Measurements from ENCODE around the gene ZDHHC17. TPM values are rescaled to one million over a fixed set of nuclear protein-coding genes. Genes with fewer than 3 reads are reported as not detected.
"Not testable (repeated sequence)": the region's sequence is repeated elsewhere in the genome, so short reads cannot be mapped to it uniquely, and the experiment has no call there.

ZDHHC17 gene
- polyA plus RNA-seq, 1 donor (not counting 4 experiments of a cell fraction or from before 2014, with no cell fraction given): 28.2 TPM

GRCh38 chr12:76720068-76720467 is 43.8 kb upstream of the ZDHHC17 start:
- no peaks in the 10 kb centered on the region for H3K9me1 ChIP-seq (ENCODE audit: control insufficient read depth, extremely low read depth, insufficient read depth, low read length)
- H3K79me2 ChIP-seq (ENCODE audit: control insufficient read depth, insufficient read depth, low read length): no peaks in the 10 kb centered on the region
- no peaks in the 10 kb centered on the region for H3K36me3 ChIP-seq (ENCODE audit: control insufficient read depth in 2 of 2, extremely low read depth in 1 of 2, insufficient read depth in 2 of 2, low read length in 2 of 2)
- no peak overlapping the region for H3K9ac ChIP-seq (ENCODE audit: control insufficient read depth, extremely low read depth, insufficient read depth, low read length)
- peak overlapping the region; percentile 15 for H3K4me2 ChIP-seq (ENCODE audit: control insufficient read depth, extremely low read depth, insufficient read depth, low read depth, low read length)
- TF ChIP-seq EZH2 (IDR thresholded peaks at IDR 0.05; ENCODE audit: low read length): no peak
- no peak for TF ChIP-seq CTCF (optimal IDR thresholded peaks at IDR 0.05 in 1 of 3, IDR thresholded peaks at IDR 0.05 in 1 of 3, conservative IDR thresholded peaks at IDR 0.05 in 1 of 3; ENCODE audit: extremely low read depth in 1 of 3, insufficient read depth in 2 of 3, low read length in 3 of 3)
- FAIRE-seq (peak; percentile 79), DNase-seq (ENCODE audit: low read depth, low spot score) (peak; percentile 19)
- no peaks in the 10 kb centered on the region for H3K27me3 ChIP-seq (ENCODE audit: control insufficient read depth, extremely low read depth, insufficient read depth, low read length)
- no peaks in the 10 kb centered on the region for H3K9me3 ChIP-seq (ENCODE audit: control insufficient read depth, low read depth, low read length)
- no peak overlapping the region for H3K27ac ChIP-seq (ENCODE audit: control insufficient read depth, insufficient read depth, low read length)
- no peak overlapping the region for H3K4me3 ChIP-seq (ENCODE audit: control insufficient read depth in 2 of 3, extremely low read depth in 1 of 3, insufficient read depth in 2 of 3, low read depth in 1 of 3, low read length in 3 of 3)
- dilution Hi-C loops (cut with MboI; ENCODE audit: extremely low pct_ligation_motif_present, low sequenced_read_pairs): no loop called here
- no peaks in the 10 kb centered on the region for H4K20me1 ChIP-seq (ENCODE audit: control insufficient read depth, extremely low read depth, insufficient read depth, low read length)
- peak overlapping the region; percentile 7 for H2AFZ ChIP-seq (ENCODE audit: control insufficient read depth, low read length)
- H3K4me1 ChIP-seq (ENCODE audit: control insufficient read depth, extremely low read depth, insufficient read depth, low read length): peaks cover 13% of the 10 kb centered on the region

- H3K27me3 ChIP-seq (ENCODE audit: control insufficient read depth, extremely low read depth, insufficient read depth, low read length): no peaks in the 10 kb centered on the region
- no peaks in the 10 kb centered on the region for H3K9me3 ChIP-seq (ENCODE audit: control insufficient read depth, low read depth, low read length)
- TF ChIP-seq EZH2 (IDR thresholded peaks at IDR 0.05; ENCODE audit: low read length): no peak
- no peak for TF ChIP-seq CTCF (optimal IDR thresholded peaks at IDR 0.05 in 1 of 3, IDR thresholded peaks at IDR 0.05 in 1 of 3, conservative IDR thresholded peaks at IDR 0.05 in 1 of 3; ENCODE audit: extremely low read depth in 1 of 3, insufficient read depth in 2 of 3, low read length in 3 of 3)
- H2AFZ ChIP-seq (ENCODE audit: control insufficient read depth, low read length): no peak overlapping the region
- H3K36me3 ChIP-seq (ENCODE audit: control insufficient read depth in 2 of 2, extremely low read depth in 1 of 2, insufficient read depth in 2 of 2, low read length in 2 of 2): no peaks in the 10 kb centered on the region
- H3K79me2 ChIP-seq (ENCODE audit: control insufficient read depth, insufficient read depth, low read length): no peaks in the 10 kb centered on the region
- H3K27ac ChIP-seq (ENCODE audit: control insufficient read depth, insufficient read depth, low read length): no peak overlapping the region
- H3K4me1 ChIP-seq (ENCODE audit: control insufficient read depth, extremely low read depth, insufficient read depth, low read length): no peaks in the 10 kb centered on the region
- no peaks in the 10 kb centered on the region for H4K20me1 ChIP-seq (ENCODE audit: control insufficient read depth, extremely low read depth, insufficient read depth, low read length)
- no peak overlapping the region for H3K9ac ChIP-seq (ENCODE audit: control insufficient read depth, extremely low read depth, insufficient read depth, low read length)
- no peak overlapping the region for H3K4me2 ChIP-seq (ENCODE audit: control insufficient read depth, extremely low read depth, insufficient read depth, low read depth, low read length)
- no peaks in the 10 kb centered on the region for H3K9me1 ChIP-seq (ENCODE audit: control insufficient read depth, extremely low read depth, insufficient read depth, low read length)
- DNase-seq (ENCODE audit: low read depth, low spot score): no peak
- H3K4me3 ChIP-seq (ENCODE audit: control insufficient read depth in 2 of 3, extremely low read depth in 1 of 3, insufficient read depth in 2 of 3, low read depth in 1 of 3, low read length in 3 of 3): no peak overlapping the region
- FAIRE-seq: no peak
- dilution Hi-C loops (cut with MboI; ENCODE audit: extremely low pct_ligation_motif_present, low sequenced_read_pairs): no loop called here
Measured at GRCh38 chr12:76726626-76727025, 37.3 kb upstream of the ZDHHC17 start.

GRCh38 chr12:76732188-76732587 is 31.7 kb upstream of the ZDHHC17 start:
- H3K27ac ChIP-seq (ENCODE audit: control insufficient read depth, insufficient read depth, low read length); H3K9me3 ChIP-seq (ENCODE audit: control insufficient read depth, low read depth, low read length); H3K79me2 ChIP-seq (ENCODE audit: control insufficient read depth, insufficient read depth, low read length); H3K4me3 ChIP-seq (ENCODE audit: control insufficient read depth in 2 of 3, extremely low read depth in 1 of 3, insufficient read depth in 2 of 3, low read depth in 1 of 3, low read length in 3 of 3); H3K36me3 ChIP-seq (ENCODE audit: control insufficient read depth in 2 of 2, extremely low read depth in 1 of 2, insufficient read depth in 2 of 2, low read length in 2 of 2); H3K4me2 ChIP-seq (ENCODE audit: control insufficient read depth, extremely low read depth, insufficient read depth, low read depth, low read length); dilution Hi-C loops (cut with MboI; ENCODE audit: extremely low pct_ligation_motif_present, low sequenced_read_pairs); DNase-seq (ENCODE audit: low read depth, low spot score); FAIRE-seq; H3K9me1 ChIP-seq (ENCODE audit: control insufficient read depth, extremely low read depth, insufficient read depth, low read length); H3K4me1 ChIP-seq (ENCODE audit: control insufficient read depth, extremely low read depth, insufficient read depth, low read length); H4K20me1 ChIP-seq (ENCODE audit: control insufficient read depth, extremely low read depth, insufficient read depth, low read length); H3K27me3 ChIP-seq (ENCODE audit: control insufficient read depth, extremely low read depth, insufficient read depth, low read length); H2AFZ ChIP-seq (ENCODE audit: control insufficient read depth, low read length); H3K9ac ChIP-seq (ENCODE audit: control insufficient read depth, extremely low read depth, insufficient read depth, low read length): not testable (repeated sequence)

GRCh38 chr12:76737689-76738088 is 26.2 kb upstream of the ZDHHC17 start:
- H4K20me1 ChIP-seq (ENCODE audit: control insufficient read depth, extremely low read depth, insufficient read depth, low read length); H3K4me1 ChIP-seq (ENCODE audit: control insufficient read depth, extremely low read depth, insufficient read depth, low read length); H3K9me3 ChIP-seq (ENCODE audit: control insufficient read depth, low read depth, low read length); FAIRE-seq; H3K36me3 ChIP-seq (ENCODE audit: control insufficient read depth in 2 of 2, extremely low read depth in 1 of 2, insufficient read depth in 2 of 2, low read length in 2 of 2); H3K27me3 ChIP-seq (ENCODE audit: control insufficient read depth, extremely low read depth, insufficient read depth, low read length); H3K9me1 ChIP-seq (ENCODE audit: control insufficient read depth, extremely low read depth, insufficient read depth, low read length); H3K9ac ChIP-seq (ENCODE audit: control insufficient read depth, extremely low read depth, insufficient read depth, low read length); dilution Hi-C loops (cut with MboI; ENCODE audit: extremely low pct_ligation_motif_present, low sequenced_read_pairs); H2AFZ ChIP-seq (ENCODE audit: control insufficient read depth, low read length); H3K27ac ChIP-seq (ENCODE audit: control insufficient read depth, insufficient read depth, low read length); H3K4me2 ChIP-seq (ENCODE audit: control insufficient read depth, extremely low read depth, insufficient read depth, low read depth, low read length); H3K4me3 ChIP-seq (ENCODE audit: control insufficient read depth in 2 of 3, extremely low read depth in 1 of 3, insufficient read depth in 2 of 3, low read depth in 1 of 3, low read length in 3 of 3); DNase-seq (ENCODE audit: low read depth, low spot score); H3K79me2 ChIP-seq (ENCODE audit: control insufficient read depth, insufficient read depth, low read length): not testable (repeated sequence)
